ENCODE results near the gene FLNB.

FLNB gene

GRCh38 chr3:58214484-58215316 is 206.5 kb downstream of the FLNB start (continued):
- no peak for TF ChIP-seq POU6F1 (CRISPR knock-in tag; IDR thresholded peaks at IDR 0.05; ENCODE audit: borderline replicate concordance, low read depth)
- TF ChIP-seq ISL1 (CRISPR knock-in tag; IDR thresholded peaks at IDR 0.05), result no peak
- no peak for TF ChIP-seq ZFP30 (CRISPR knock-in tag; IDR thresholded peaks at IDR 0.05)
- TF ChIP-seq TOX (CRISPR knock-in tag; IDR thresholded peaks at IDR 0.05; ENCODE audit: borderline replicate concordance), result no peak
- no peak for TF ChIP-seq CSRNP3 (CRISPR knock-in tag; IDR thresholded peaks at IDR 0.05)

- TF ChIP-seq CREB5 (CRISPR knock-in tag; IDR thresholded peaks at IDR 0.05; ENCODE audit: low read depth) (no peak), PPARA (CRISPR knock-in tag; IDR thresholded peaks at IDR 0.05; ENCODE audit: borderline replicate concordance) (no peak), ZNF565 (CRISPR knock-in tag; conservative IDR thresholded peaks at IDR 0.05; ENCODE audit: low read depth) (no peak), PATZ1 (CRISPR knock-in tag; IDR thresholded peaks at IDR 0.05; ENCODE audit: borderline replicate concordance) (no peak), ZFP3 (CRISPR knock-in tag; IDR thresholded peaks at IDR 0.05) (no peak), SNAI2 (CRISPR knock-in tag; IDR thresholded peaks at IDR 0.05) (no peak), ISL1 (CRISPR knock-in tag; IDR thresholded peaks at IDR 0.05) (no peak), TCF4 (CRISPR knock-in tag; IDR thresholded peaks at IDR 0.05; ENCODE audit: borderline replicate concordance) (no peak), ZC3H10 (CRISPR knock-in tag; IDR thresholded peaks at IDR 0.05) (no peak), TSHZ2 (CRISPR knock-in tag; IDR thresholded peaks at IDR 0.05) (no peak), ARNTL (CRISPR knock-in tag; IDR thresholded peaks at IDR 0.05; ENCODE audit: borderline replicate concordance, low read depth) (no peak)
- ATAC-seq, result no peak
Measured at GRCh38 chr3:58215317-58216025, 207.2 kb downstream of the FLNB start.

- TF ChIP-seq ZFP3 (CRISPR knock-in tag; IDR thresholded peaks at IDR 0.05) (no peak), ZNF8 (CRISPR knock-in tag; IDR thresholded peaks at IDR 0.05) (no peak), ZNF565 (CRISPR knock-in tag; conservative IDR thresholded peaks at IDR 0.05; ENCODE audit: low read depth) (no peak), SNAI2 (CRISPR knock-in tag; IDR thresholded peaks at IDR 0.05) (no peak), CSDC2 (CRISPR knock-in tag; IDR thresholded peaks at IDR 0.05) (no peak), POU6F1 (CRISPR knock-in tag; IDR thresholded peaks at IDR 0.05; ENCODE audit: borderline replicate concordance, low read depth) (no peak), ZFP30 (CRISPR knock-in tag; IDR thresholded peaks at IDR 0.05) (no peak), TCF4 (CRISPR knock-in tag; IDR thresholded peaks at IDR 0.05; ENCODE audit: borderline replicate concordance) (no peak), TOX (CRISPR knock-in tag; IDR thresholded peaks at IDR 0.05; ENCODE audit: borderline replicate concordance) (no peak), CSRNP3 (CRISPR knock-in tag; IDR thresholded peaks at IDR 0.05) (no peak)
- ATAC-seq, result no peak
Measured at GRCh38 chr3:58216496-58217195, 208.4 kb downstream of the FLNB start.

Data from SK-N-SH treated with all-trans-retinoic acid at 6 μM for 48 hours (cell line).